Choroid plexus epithelial cell (primary cell): ENCODE data around the gene CHSY3.

ENCODE experiments used
- DNase-seq: peaks from one replicate; pipeline ENCODE4 v3.0.0-alpha.2; 2010; ENCODE audit warnings: low read depth
- H3K4me3 ChIP-seq: 2 replicates; pipeline ENCODE4 v1.5.1; 2011; ENCODE audit warnings: low read depth, mild to moderate bottlenecking, control low read depth, low read length, moderate library complexity
- CTCF ChIP-seq: conservative IDR thresholded peaks from 2 replicates; pipeline ENCODE4 v1.5.1; 2011; ENCODE audit warnings: low read depth, mild to moderate bottlenecking, control low read depth, inconsistent platforms, low read length, moderate library complexity

The CHSY3 gene

GRCh38 chr5:130055572-130055971 is 151.3 kb downstream of the CHSY3 start:
- H3K4me3 ChIP-seq, result no peak overlapping the region
- TF ChIP-seq CTCF, result no peak
- DNase-seq, result no peak

DNA sequence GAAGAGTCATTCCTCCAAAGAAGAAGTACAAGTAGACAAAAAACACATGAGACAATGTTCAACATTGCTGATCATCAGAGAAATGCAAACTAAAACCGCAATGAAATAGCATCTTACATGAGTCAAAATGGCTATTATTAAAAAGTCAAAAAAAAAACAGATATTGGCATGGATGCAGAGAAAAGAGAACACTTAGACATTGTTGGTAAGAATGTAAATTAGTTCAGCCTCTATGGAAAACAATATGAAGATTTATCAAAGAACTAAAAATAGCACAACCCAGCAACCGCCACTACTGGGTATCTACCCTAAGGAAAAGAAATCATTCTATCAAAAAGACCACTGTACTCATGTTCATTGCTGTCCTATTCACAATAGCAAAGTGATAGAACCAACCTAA is 157.5 kb downstream of the CHSY3 start:
- H3K4me3 ChIP-seq, result no peak overlapping the region
- no peak for DNase-seq
- no peak for TF ChIP-seq CTCF

DNA sequence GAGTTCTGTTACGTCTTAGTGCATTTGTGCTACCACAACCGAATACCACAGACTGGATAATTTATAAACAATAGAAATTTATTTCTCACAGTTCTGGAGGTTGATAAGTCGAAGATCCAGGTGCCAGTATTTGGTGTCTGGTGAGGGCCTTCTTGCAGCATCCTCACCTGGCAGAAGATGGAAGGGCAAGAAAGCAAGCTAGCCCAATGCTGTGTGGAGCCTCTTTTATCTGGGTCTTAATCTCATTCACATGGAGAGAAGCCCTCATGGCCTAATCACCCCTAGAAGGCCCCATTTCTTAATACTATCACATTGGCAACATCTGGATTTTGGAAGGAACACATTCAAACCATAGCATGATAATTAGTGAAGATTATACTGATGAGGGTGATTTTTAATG is 159.3 kb downstream of the CHSY3 start:
- DNase-seq, result no peak
- H3K4me3 ChIP-seq, result no peak overlapping the region
- no peak for TF ChIP-seq CTCF

DNA sequence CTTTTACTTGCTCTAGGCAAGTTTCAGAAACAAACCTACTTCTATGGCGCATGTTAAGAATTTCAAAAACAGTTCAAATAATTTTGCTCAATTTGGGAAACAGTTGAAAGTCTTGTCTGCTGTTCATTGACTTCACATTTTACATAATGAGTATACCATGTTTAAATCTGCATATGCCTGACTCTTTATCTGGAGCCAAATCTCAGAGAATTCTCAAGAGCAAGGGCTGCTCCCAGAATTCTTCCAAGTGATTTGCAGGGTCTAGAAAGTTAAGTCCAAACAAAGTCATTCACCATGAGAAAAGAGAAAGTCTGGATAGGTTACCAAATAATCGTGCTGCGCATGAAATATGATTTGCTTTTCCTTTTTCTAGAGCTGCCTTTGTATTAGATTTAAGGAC is 160.2 kb downstream of the CHSY3 start:
- TF ChIP-seq CTCF, result no peak
- DNase-seq, result no peak
- no peak overlapping the region for H3K4me3 ChIP-seq

GRCh38 chr5:130065617-130066016 is 161.4 kb downstream of the CHSY3 start:
- no peak overlapping the region for H3K4me3 ChIP-seq
- DNase-seq, result no peak
- TF ChIP-seq CTCF, result no peak

GRCh38 chr5:130066644-130067043 is 162.4 kb downstream of the CHSY3 start:
- TF ChIP-seq CTCF, result no peak
- H3K4me3 ChIP-seq, result no peak overlapping the region
- peak; percentile 66 for DNase-seq

GRCh38 chr5:130067364-130067763 is 163.1 kb downstream of the CHSY3 start:
- no peak overlapping the region for H3K4me3 ChIP-seq
- DNase-seq, result no peak
- no peak for TF ChIP-seq CTCF
